GM15510 (cell line): ENCODE data around the gene HNRNPK.

ENCODE experiments used
- POLR2A ChIP-seq: IDR thresholded peaks from 3 replicates; pipeline ENCODE4 v1.6.1; 2011; ENCODE audit warnings: borderline replicate concordance; ENCODE audit not compliant: insufficient read length; ENCODE audit errors: extremely low read depth

Gene HNRNPK

GRCh38 chr9:83962165-83962564 lies 17.9 kb downstream of the HNRNPK start:
- TF ChIP-seq POLR2A: no peak

- no peak for TF ChIP-seq POLR2A
Measured at GRCh38 chr9:83960991-83961390, 19.0 kb downstream of the HNRNPK start.

GRCh38 chr9:83959061-83959460 lies 21.0 kb downstream of the HNRNPK start:
- TF ChIP-seq POLR2A: no peak

GRCh38 chr9:83957248-83957513 lies 22.8 kb downstream of the HNRNPK start:
- no peak for TF ChIP-seq POLR2A

- peak; percentile 51 for TF ChIP-seq POLR2A
Measured at GRCh38 chr9:83956436-83957247, 23.4 kb downstream of the HNRNPK start.

GRCh38 chr9:83956086-83956435 lies 24.0 kb downstream of the HNRNPK start:
- no peak for TF ChIP-seq POLR2A

GRCh38 chr9:83940590-83941303 lies 39.3 kb downstream of the HNRNPK start:
- no peak for TF ChIP-seq POLR2A

- no peak for TF ChIP-seq POLR2A
Measured at GRCh38 chr9:83937861-83938455, 42.1 kb downstream of the HNRNPK start.

- TF ChIP-seq POLR2A: no peak
Measured at GRCh38 chr9:83936523-83936922, 43.5 kb downstream of the HNRNPK start.

- no peak for TF ChIP-seq POLR2A
Measured at GRCh38 chr9:83935276-83935935, 44.6 kb downstream of the HNRNPK start.

GRCh38 chr9:83934569-83935275 lies 45.3 kb downstream of the HNRNPK start:
- TF ChIP-seq POLR2A: no peak

GRCh38 chr9:83933790-83934189 lies 46.2 kb downstream of the HNRNPK start:
- TF ChIP-seq POLR2A: no peak

GRCh38 chr9:83932851-83933250 lies 47.2 kb downstream of the HNRNPK start:
- TF ChIP-seq POLR2A: no peak

GRCh38 chr9:83932011-83932410 lies 48.0 kb downstream of the HNRNPK start:
- TF ChIP-seq POLR2A: no peak

GRCh38 chr9:83930881-83931280 lies 49.1 kb downstream of the HNRNPK start:
- no peak for TF ChIP-seq POLR2A
